ENCODE data around the gene OLFM4. TPM values are rescaled to one million over a fixed set of nuclear protein-coding genes. Genes with fewer than 3 reads are reported as not detected.

The OLFM4 gene
- total and polyA plus RNA-seq, 2 of the 8 experiments (the other 6 are each of a cell fraction or from before 2014, with no cell fraction given), result not detected

DNA sequence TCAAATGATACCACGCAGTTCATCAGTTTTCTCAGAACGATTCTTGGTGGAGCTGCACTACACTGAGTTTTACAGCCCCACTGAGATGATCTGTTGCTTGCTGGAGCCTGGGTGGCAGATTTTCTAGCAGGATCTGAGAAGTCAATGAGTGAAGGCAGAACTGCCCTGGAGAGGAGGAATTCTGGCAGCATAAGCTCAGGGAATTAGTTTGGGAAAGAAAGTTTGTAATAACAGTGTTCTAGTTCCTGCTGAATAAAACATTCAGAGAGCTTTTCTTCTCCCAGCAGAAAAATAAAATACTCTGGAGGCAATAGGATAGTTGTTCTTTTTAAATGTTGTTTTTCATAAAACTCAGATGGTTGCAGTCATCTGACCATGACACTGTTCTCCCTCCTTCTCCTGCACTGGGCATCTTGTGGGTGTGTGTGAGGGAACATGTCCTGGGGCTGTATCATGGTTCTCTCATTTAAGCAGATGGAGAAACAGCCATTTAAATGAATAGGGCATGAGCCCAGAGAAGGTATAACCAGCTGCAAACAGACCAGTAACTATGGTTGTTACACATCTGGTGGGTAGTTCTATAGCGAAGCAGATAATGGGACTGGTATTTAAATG lies 29.6 kb downstream of the OLFM4 start:
- H2BK5ac ChIP-seq (ENCODE audit: low read depth, low read length), result no peak overlapping the region

More for the DNA sequence above, 29.6 kb downstream of the OLFM4 start:
- Histone ChIP-seq H3K27ac (ENCODE audit: low read depth, low read length) (no peak overlapping the region), H2BK15ac (ENCODE audit: low read length) (no peak overlapping the region), H2BK120ac (replicated peaks; ENCODE audit: low read depth, low read length) (no peak overlapping the region), H3K27me3 (replicated peaks in 1 of 4; ENCODE audit: control insufficient read depth in 3 of 4, extremely low read depth in 1 of 4, insufficient read depth in 3 of 4, low read length in 3 of 4) (no peaks in the 10 kb centered on the region), H3K79me2 (ENCODE audit: control insufficient read depth in 1 of 2, insufficient read depth in 2 of 2, low read length in 2 of 2) (no peaks in the 10 kb centered on the region), H3K4ac (replicated peaks; ENCODE audit: insufficient read length, low read depth, low read length) (no peak overlapping the region), H2BK12ac (ENCODE audit: low read depth, low read length) (no peak overlapping the region), H3K9ac (replicated peaks in 1 of 4; ENCODE audit: extremely low read depth in 1 of 4, low read depth in 3 of 4, low read length in 3 of 4) (no peak overlapping the region), H4K91ac (replicated peaks; ENCODE audit: insufficient read length, low read length) (no peak overlapping the region), H4K5ac (ENCODE audit: insufficient read length, low read depth, low read length) (no peak overlapping the region), H3K23ac (ENCODE audit: insufficient read length) (no peak overlapping the region), H3K14ac (ENCODE audit: insufficient read length) (no peak overlapping the region), H2AFZ (ENCODE audit: low read length) (no peak overlapping the region), H3K4me3 (ENCODE audit: extremely low read depth in 1 of 4, insufficient read depth in 2 of 4, low read depth in 3 of 4, low read length in 4 of 4) (no peak overlapping the region), H3K18ac (ENCODE audit: extremely low read depth, low read length) (no peak overlapping the region), H3K79me1 (ENCODE audit: low read depth, low read length) (no peaks in the 10 kb centered on the region), H2BK20ac (ENCODE audit: low read length) (no peak overlapping the region), H4K20me1 (replicated peaks in 1 of 2; ENCODE audit: control insufficient read depth in 1 of 2, insufficient read depth in 2 of 2, low read length in 2 of 2) (no peaks in the 10 kb centered on the region), H2AK5ac (ENCODE audit: low read depth, low read length) (no peak overlapping the region), H3K4me1 (replicated peaks in 1 of 4; ENCODE audit: control insufficient read depth in 3 of 4, insufficient read depth in 4 of 4, low read length in 3 of 4) (no peaks in the 10 kb centered on the region), H3K36me3 (ENCODE audit: control insufficient read depth in 2 of 4, insufficient read depth in 4 of 4, low read length in 3 of 4) (no peaks in the 10 kb centered on the region), H3K9me3 (ENCODE audit: insufficient read depth in 2 of 2, low read depth in 1 of 2, low read length in 1 of 2) (no peaks in the 10 kb centered on the region), H3K4me2 (ENCODE audit: insufficient read depth in 1 of 2, low read depth in 2 of 2, low read length in 2 of 2) (no peak overlapping the region), H4K8ac (ENCODE audit: extremely low read depth, insufficient read depth, low read length) (no peak overlapping the region), H3K23me2 (ENCODE audit: low read depth, low read length) (no peaks in the 10 kb centered on the region), H3K56ac (replicated peaks; ENCODE audit: insufficient read length, low read depth, low read length) (no peak overlapping the region)
- 84% methylated on average over 3 of the region's 3 CpGs; no CpG with 5 or more reads in 1 of the 2 experiments for WGBS, 2 experiments (ENCODE audit: extremely low coverage in 1 of 2, insufficient coverage in 1 of 2, insufficient read length in 1 of 2, insufficient replicate concordance in 2 of 2, low coverage in 1 of 2, low lambda C conversion rate in 2 of 2, missing lambda C conversion rate in 1 of 2)
- TF ChIP-seq, protein P1, sequence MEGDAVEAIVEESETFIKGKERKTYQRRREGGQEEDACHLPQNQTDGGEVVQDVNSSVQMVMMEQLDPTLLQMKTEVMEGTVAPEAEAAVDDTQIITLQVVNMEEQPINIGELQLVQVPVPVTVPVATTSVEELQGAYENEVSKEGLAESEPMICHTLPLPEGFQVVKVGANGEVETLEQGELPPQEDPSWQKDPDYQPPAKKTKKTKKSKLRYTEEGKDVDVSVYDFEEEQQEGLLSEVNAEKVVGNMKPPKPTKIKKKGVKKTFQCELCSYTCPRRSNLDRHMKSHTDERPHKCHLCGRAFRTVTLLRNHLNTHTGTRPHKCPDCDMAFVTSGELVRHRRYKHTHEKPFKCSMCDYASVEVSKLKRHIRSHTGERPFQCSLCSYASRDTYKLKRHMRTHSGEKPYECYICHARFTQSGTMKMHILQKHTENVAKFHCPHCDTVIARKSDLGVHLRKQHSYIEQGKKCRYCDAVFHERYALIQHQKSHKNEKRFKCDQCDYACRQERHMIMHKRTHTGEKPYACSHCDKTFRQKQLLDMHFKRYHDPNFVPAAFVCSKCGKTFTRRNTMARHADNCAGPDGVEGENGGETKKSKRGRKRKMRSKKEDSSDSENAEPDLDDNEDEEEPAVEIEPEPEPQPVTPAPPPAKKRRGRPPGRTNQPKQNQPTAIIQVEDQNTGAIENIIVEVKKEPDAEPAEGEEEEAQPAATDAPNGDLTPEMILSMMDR (IDR thresholded peaks at IDR 0.05; ENCODE audit: control extremely low read depth in 1 of 3, insufficient read depth in 1 of 3, low read depth in 1 of 3, low read length in 3 of 3), result no peak
- TF ChIP-seq POLR2A (IDR thresholded peaks at IDR 0.05; ENCODE audit: control extremely low read depth in 1 of 2, low read depth in 2 of 2, low read length in 2 of 2), result no peak
- no peak for TF ChIP-seq HDAC2 (IDR thresholded peaks at IDR 0.05; ENCODE audit: borderline replicate concordance in 1 of 2, low read depth in 2 of 2, low read length in 2 of 2)
- no peak for TF ChIP-seq EP300 (IDR thresholded peaks at IDR 0.05; ENCODE audit: borderline replicate concordance in 1 of 2, low read depth in 2 of 2, low read length in 2 of 2)
- TF ChIP-seq, protein P2, sequence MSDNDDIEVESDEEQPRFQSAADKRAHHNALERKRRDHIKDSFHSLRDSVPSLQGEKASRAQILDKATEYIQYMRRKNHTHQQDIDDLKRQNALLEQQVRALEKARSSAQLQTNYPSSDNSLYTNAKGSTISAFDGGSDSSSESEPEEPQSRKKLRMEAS (IDR thresholded peaks at IDR 0.05), result no peak
- TF ChIP-seq CREB1 (IDR thresholded peaks at IDR 0.05), result no peak
- no peak for TF ChIP-seq BCL11A (IDR thresholded peaks at IDR 0.05; ENCODE audit: low read depth in 2 of 2, low read length in 2 of 2)
- no peak for TF ChIP-seq GTF2F1 (IDR thresholded peaks at IDR 0.05; ENCODE audit: borderline replicate concordance, low read depth, low read length)
- ChIA-PET CTCF (ENCODE audit: partially characterized antibody) (interaction anchor here (1.9 to 2.3 kb wide), 2 partner anchors 11 to 26 kb away, joined by 4 to 7 read pairs; no protein-coding TSS in a partner anchor), POLR2A (ENCODE audit: partially characterized antibody) (interaction anchor here (1.4 kb wide), 1 partner anchor 11 kb away, joined by 4 read pairs; no protein-coding TSS in a partner anchor)
- no peak for FAIRE-seq
- DNase-seq (ENCODE audit: low read depth in 1 of 2, low spot score in 2 of 2), result no peak
